Smooth muscle cell of the brain vasculature (primary cell): ENCODE results near the gene C14orf180.
"Not testable (repeated sequence)": the region's sequence is repeated elsewhere in the genome, so short reads cannot be mapped to it uniquely, and the experiment has no call there.

Experiments
- DNase-seq: peaks from one replicate; pipeline ENCODE4 v3.0.0-alpha.2; 2012; ENCODE audit warnings: low read depth, low spot score

C14orf180 gene

GRCh38 chr14:104578321-104578720 is 1.2 kb upstream of the C14orf180 start:
- DNase-seq = no peak

- DNase-seq = not testable (repeated sequence)
Observed at GRCh38 chr14:104579939-104580338, 375 bp downstream of the C14orf180 start.

GRCh38 chr14:104580961-104581360 is 1.4 kb downstream of the C14orf180 start:
- no peak for DNase-seq

- no peak for DNase-seq
Observed at GRCh38 chr14:104581521-104581920, 2.0 kb downstream of the C14orf180 start.

- DNase-seq = no peak
Observed at GRCh38 chr14:104582005-104582404, 2.4 kb downstream of the C14orf180 start.

GRCh38 chr14:104582662-104583061 is 3.1 kb downstream of the C14orf180 start:
- no peak for DNase-seq

- DNase-seq = no peak
Observed at GRCh38 chr14:104583424-104584306, 4.1 kb downstream of the C14orf180 start.

- no peak for DNase-seq
Observed at GRCh38 chr14:104584557-104584956, 5.0 kb downstream of the C14orf180 start.

GRCh38 chr14:104585966-104586697 is 6.6 kb downstream of the C14orf180 start:
- DNase-seq = no peak

- no peak for DNase-seq
Observed at GRCh38 chr14:104586832-104587620, 7.5 kb downstream of the C14orf180 start.

GRCh38 chr14:104587641-104588040 is 8.1 kb downstream of the C14orf180 start:
- no peak for DNase-seq

- no peak for DNase-seq
Observed at GRCh38 chr14:104588066-104588857, 8.7 kb downstream of the C14orf180 start.

GRCh38 chr14:104589338-104590195 is 10.0 kb downstream of the C14orf180 start:
- no peak for DNase-seq

- no peak for DNase-seq
Observed at GRCh38 chr14:104590240-104590965, 10.8 kb downstream of the C14orf180 start.

GRCh38 chr14:104591031-104591430 is 11.5 kb downstream of the C14orf180 start:
- DNase-seq = no peak

- no peak for DNase-seq
Observed at GRCh38 chr14:104591506-104592291, 12.1 kb downstream of the C14orf180 start.

- no peak for DNase-seq
Observed at GRCh38 chr14:104592292-104592672, 12.7 kb downstream of the C14orf180 start.

GRCh38 chr14:104592785-104593184 is 13.2 kb downstream of the C14orf180 start:
- DNase-seq = no peak

GRCh38 chr14:104593241-104593701 is 13.7 kb downstream of the C14orf180 start:
- DNase-seq = no peak
